ENCODE results near the gene OAS3.

DNA sequence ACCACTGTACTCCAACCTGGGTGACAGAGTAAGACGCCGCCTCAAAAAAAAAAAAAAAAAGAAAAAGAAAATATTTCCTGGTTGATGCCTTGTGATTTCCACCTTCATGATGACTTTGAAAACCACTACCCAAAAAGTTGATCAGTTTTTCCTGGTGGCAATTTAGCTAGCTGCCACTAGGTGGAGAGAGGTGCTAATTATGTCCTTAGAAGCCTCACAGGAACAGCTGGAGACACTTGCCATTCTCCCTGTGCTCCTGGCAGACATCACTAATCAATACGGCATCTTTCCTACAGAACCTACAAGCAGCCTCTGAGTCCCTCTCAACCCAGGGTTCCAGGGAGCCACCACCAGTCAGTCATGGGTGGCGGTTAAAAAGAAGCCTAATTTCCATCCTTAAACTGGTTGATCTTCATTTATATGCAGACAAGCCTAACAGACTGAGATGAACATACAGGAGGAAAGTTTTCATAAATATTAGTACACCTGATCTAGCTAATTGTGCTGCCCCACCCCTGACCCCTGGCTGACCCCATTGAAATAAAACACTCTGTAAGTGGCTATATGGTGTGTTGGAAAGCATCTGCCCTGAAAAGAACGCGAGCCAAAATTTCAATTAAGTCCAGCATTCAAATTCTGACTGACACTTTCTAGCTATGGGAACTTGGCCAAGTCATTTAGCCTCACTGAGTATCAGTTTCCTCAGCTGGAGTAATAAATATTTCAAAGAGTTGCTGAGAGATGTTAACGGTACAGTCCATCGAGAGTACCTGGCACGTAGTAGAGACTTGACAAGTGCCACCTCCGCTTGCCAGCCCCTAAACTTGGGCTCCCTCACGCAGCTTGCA, 37.8 kb upstream of the OAS3 start:
- TF ChIP-seq SP1 (IDR thresholded peaks at IDR 0.05) (no peak), CTCF (IDR thresholded peaks at IDR 0.05; ENCODE audit: low read depth, low read length, missing input control) (peak; percentile 76), YY1 (IDR thresholded peaks at IDR 0.05) (no peak), RXRA (IDR thresholded peaks at IDR 0.05) (peak; percentile 7 to 25), JUND (IDR thresholded peaks at IDR 0.05) (peak in 1 of 2 donors; percentile 10), ATF3 (IDR thresholded peaks at IDR 0.05) (no peak), MAX (IDR thresholded peaks at IDR 0.05) (no peak), TAF1 (conservative IDR thresholded peaks at IDR 0.05) (no peak), GABPA (IDR thresholded peaks at IDR 0.05 in 1 of 2, conservative IDR thresholded peaks at IDR 0.05 in 1 of 2) (no peak), FOXA1 (IDR thresholded peaks at IDR 0.05) (no peak)
- TF ChIP-seq, protein P1, sequence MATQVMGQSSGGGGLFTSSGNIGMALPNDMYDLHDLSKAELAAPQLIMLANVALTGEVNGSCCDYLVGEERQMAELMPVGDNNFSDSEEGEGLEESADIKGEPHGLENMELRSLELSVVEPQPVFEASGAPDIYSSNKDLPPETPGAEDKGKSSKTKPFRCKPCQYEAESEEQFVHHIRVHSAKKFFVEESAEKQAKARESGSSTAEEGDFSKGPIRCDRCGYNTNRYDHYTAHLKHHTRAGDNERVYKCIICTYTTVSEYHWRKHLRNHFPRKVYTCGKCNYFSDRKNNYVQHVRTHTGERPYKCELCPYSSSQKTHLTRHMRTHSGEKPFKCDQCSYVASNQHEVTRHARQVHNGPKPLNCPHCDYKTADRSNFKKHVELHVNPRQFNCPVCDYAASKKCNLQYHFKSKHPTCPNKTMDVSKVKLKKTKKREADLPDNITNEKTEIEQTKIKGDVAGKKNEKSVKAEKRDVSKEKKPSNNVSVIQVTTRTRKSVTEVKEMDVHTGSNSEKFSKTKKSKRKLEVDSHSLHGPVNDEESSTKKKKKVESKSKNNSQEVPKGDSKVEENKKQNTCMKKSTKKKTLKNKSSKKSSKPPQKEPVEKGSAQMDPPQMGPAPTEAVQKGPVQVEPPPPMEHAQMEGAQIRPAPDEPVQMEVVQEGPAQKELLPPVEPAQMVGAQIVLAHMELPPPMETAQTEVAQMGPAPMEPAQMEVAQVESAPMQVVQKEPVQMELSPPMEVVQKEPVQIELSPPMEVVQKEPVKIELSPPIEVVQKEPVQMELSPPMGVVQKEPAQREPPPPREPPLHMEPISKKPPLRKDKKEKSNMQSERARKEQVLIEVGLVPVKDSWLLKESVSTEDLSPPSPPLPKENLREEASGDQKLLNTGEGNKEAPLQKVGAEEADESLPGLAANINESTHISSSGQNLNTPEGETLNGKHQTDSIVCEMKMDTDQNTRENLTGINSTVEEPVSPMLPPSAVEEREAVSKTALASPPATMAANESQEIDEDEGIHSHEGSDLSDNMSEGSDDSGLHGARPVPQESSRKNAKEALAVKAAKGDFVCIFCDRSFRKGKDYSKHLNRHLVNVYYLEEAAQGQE (IDR thresholded peaks at IDR 0.05), result no peak
